Testis (tissue), 2 donors: ENCODE results near the gene TMEM98.

ENCODE experiments used
- POLR2A ChIP-seq: fragments of 450-650 bp; IDR thresholded peaks from one replicate; pipeline ENCODE4 v1.6.1; 2017; ENCODE audit warnings: antibody characterized with exemption, mild to moderate bottlenecking, moderate library complexity
- TF ChIP-seq, protein P1 (sequence below), 3 experiments: fragments of 450-650 bp in 2 of 3; fragments of 200-600 bp in 1 of 3; sonication (generic) in 1 of 3; IDR thresholded peaks; one replicate each; pipeline ENCODE4 v1.5.1; 2016 to 2019; ENCODE audit warnings: antibody characterized with exemption in 3 of 3, mild to moderate bottlenecking in 2 of 3, moderate library complexity in 1 of 3

DNA sequence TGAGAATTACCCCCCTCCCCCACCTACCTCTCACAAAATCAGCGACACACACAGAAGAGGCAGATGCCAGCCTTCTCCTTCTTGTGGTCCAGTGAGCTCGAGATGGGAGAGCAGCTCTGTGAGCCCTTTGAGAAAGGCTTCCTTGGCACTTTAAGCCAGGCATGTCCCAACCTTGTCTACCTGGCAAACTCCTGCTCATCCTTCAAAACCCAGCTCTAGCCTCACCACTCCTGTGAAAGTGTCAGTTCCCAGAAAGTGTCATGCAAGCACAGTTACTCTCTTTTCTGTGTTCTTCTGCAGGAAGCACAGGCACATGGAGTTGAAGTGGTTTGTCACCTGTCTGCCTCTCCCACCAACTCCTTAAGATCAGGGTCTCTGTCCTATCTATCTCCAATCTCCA lies 1.6 kb downstream of the TMEM98 start:
- TF ChIP-seq, protein P1, sequence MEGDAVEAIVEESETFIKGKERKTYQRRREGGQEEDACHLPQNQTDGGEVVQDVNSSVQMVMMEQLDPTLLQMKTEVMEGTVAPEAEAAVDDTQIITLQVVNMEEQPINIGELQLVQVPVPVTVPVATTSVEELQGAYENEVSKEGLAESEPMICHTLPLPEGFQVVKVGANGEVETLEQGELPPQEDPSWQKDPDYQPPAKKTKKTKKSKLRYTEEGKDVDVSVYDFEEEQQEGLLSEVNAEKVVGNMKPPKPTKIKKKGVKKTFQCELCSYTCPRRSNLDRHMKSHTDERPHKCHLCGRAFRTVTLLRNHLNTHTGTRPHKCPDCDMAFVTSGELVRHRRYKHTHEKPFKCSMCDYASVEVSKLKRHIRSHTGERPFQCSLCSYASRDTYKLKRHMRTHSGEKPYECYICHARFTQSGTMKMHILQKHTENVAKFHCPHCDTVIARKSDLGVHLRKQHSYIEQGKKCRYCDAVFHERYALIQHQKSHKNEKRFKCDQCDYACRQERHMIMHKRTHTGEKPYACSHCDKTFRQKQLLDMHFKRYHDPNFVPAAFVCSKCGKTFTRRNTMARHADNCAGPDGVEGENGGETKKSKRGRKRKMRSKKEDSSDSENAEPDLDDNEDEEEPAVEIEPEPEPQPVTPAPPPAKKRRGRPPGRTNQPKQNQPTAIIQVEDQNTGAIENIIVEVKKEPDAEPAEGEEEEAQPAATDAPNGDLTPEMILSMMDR (IDR thresholded peaks at IDR 0.05): no peak
- TF ChIP-seq POLR2A: no peak
